ENCODE measurements around the gene NPAT.
A peak's percentile ranks its signal among the peaks of the same experiment; 100 is the strongest.

Gene NPAT

DNA sequence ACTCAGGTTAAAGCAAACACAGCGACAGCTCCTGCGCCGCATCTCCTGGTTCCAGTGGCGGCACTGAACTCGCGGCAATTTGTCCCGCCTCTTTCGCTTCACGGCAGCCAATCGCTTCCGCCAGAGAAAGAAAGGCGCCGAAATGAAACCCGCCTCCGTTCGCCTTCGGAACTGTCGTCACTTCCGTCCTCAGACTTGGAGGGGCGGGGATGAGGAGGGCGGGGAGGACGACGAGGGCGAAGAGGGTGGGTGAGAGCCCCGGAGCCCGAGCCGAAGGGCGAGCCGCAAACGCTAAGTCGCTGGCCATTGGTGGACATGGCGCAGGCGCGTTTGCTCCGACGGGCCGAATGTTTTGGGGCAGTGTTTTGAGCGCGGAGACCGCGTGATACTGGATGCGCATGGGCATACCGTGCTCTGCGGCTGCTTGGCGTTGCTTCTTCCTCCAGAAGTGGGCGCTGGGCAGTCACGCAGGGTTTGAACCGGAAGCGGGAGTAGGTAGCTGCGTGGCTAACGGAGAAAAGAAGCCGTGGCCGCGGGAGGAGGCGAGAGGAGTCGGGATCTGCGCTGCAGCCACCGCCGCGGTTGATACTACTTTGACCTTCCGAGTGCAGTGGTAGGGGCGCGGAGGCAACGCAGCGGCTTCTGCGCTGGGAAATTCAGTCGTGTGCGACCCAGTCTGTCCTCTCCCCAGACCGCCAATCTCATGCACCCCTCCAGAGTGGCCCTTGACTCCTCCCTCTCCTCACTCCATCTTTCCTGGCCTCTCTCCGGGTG, at the start of gene NPAT, which contains the start of gene ATM:
Gene NPAT, minus strand, starts transcription at position 65 of the 774 bp plus-strand sequence. CDS start 102 bp downstream, outside the sequence.
Gene ATM, plus strand, starts transcription at position 494 of the 774 bp plus-strand sequence. CDS start 4,558 bp downstream, outside the sequence.
- DNase-seq: peak; percentile 97 to 98

GRCh38 chr11:108269583-108269982, 47.1 kb upstream of the NPAT start:
- DNase-seq: no peak

DNA sequence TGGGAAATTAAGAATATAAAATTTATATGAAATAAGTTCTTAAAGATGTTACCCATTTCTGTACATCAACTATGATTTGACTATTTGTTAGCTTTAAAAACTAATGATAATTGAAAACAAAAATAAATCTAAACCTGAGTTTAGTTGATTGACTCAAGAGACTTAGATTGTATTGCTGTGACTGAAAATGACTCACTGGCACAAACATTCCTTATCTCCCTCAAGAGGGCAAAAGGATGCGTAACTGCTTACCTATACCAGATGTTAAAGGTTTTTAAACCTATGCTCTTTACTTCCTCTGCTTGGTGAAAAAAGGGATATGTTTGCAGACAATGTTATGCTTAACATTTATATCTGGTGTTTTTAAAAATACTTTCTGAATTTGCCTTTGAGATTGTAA, 30.7 kb upstream of the NPAT start:
- no peak for DNase-seq

GRCh38 chr11:108246885-108247284, 24.4 kb upstream of the NPAT start:
- DNase-seq: no peak

GRCh38 chr11:108246308-108246707, 23.9 kb upstream of the NPAT start:
- no peak for DNase-seq

DNA sequence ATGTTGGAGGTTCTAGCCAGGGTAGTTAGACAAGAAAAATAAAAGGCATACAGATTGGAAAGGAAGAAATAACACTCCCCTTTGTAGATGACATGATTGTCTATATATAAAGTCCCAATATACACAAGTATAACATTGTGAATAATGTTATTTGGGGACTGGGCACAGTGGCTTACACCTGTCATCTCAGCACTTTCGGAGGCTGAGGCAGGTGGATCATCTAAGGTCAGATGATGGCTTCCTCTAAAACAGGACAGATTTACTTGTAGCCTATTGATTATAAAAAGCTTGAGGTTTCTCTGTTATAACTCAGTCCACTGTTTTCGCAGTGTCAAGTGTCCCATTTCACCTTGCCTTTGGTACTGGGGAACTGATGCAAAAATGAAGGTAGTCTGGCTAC, 20.0 kb upstream of the NPAT start:
- no peak for DNase-seq

DNA sequence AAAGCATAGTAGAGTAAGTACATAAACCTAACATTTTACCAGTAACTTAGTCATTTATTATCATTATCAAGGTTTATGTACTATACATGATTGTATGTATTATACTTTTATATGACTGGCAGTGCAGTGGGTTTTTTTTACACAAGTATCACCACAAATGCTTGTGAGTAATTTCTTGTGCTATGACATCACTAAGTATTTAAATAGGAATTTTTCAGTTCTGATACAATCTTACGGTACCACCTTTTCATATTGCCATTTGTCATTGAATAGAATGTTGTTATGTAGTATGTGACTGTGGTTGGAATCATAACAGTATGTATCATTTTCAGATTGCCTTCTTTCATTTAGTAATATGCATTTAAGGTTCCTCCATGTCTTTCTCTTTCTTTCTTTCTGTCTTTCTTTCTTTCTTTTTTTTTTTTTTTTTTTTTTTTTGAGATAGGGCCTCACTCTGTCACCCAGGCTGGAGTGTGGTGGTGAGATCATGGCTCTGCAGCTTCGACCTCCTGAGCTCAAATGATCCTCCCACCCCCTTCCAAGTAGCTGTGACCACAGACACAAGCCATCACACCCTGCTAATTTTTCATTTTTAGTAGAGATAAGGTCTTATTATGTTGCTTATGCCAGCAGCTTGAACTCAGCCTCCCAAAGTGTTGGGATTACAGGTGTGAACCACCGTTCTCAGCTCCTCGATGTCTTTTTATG, 19.0 kb upstream of the NPAT start:
- DNase-seq: peak; percentile 40 to 63

- DNase-seq: no peak
Measured at GRCh38 chr11:108239076-108239475, 16.6 kb upstream of the NPAT start.

GRCh38 chr11:108237058-108237481, 14.6 kb upstream of the NPAT start:
- no peak for DNase-seq

GRCh38 chr11:108235633-108236032, 13.2 kb upstream of the NPAT start:
- DNase-seq: no peak

DNA sequence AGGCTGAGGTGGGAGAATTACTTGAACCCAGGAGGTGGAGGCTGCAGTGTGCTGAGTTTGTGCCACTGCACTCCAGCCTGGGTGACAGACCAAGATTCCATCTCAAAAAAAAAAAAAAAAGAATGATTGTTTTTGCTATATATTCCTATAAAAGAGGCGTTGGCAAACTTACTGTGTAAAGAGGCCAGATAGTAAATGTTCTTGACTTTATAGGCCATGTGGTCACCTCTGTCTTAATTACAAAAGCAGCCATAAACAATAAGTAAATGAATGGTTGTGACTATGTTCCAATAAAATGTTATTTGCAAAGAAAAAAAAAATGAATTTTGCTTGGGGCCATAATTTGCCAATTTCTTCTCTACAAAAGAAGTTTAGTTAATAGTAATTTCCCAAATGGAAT, 12.8 kb upstream of the NPAT start:
- DNase-seq: no peak

GRCh38 chr11:108233277-108233945, 11.0 kb upstream of the NPAT start:
- DNase-seq: no peak

DNA sequence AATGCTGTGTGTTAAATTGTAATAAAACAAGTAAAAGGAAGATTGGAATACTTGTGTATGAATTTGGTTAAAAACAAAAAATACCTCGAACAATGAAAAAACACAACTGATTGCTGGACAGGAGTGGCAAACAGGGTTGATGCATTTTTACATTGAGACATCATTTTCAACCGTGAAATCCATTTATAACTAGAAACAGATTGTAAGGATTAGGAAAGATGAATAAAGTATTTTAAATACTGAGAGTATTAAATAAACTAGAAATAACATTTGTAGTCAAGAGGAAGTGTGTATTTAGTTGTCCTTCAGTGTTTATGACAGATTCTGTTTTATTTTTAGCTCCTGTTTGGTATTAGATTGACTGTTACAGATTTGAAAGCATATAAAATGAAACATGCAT, 5.8 kb upstream of the NPAT start:
- DNase-seq: no peak

DNA sequence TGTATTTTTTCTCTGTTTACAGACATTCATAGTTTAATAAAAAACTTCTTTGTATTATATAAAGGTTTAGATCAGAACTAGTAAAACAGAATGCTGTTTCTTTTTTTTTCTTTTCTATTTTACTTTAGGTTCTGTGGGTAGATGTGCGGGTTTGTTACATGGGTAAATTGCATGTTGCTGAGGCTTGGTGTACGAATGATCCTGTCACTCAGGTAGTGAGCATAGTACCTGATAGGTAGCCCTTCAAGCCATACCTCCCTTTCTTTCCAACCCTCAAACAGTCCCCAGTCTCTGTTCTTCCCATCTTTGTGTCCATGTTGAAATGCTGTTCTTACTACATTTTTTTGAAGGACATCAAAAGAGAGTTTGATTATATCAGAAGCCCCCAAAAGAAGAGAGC, 3.6 kb upstream of the NPAT start:
- DNase-seq: no peak

DNA sequence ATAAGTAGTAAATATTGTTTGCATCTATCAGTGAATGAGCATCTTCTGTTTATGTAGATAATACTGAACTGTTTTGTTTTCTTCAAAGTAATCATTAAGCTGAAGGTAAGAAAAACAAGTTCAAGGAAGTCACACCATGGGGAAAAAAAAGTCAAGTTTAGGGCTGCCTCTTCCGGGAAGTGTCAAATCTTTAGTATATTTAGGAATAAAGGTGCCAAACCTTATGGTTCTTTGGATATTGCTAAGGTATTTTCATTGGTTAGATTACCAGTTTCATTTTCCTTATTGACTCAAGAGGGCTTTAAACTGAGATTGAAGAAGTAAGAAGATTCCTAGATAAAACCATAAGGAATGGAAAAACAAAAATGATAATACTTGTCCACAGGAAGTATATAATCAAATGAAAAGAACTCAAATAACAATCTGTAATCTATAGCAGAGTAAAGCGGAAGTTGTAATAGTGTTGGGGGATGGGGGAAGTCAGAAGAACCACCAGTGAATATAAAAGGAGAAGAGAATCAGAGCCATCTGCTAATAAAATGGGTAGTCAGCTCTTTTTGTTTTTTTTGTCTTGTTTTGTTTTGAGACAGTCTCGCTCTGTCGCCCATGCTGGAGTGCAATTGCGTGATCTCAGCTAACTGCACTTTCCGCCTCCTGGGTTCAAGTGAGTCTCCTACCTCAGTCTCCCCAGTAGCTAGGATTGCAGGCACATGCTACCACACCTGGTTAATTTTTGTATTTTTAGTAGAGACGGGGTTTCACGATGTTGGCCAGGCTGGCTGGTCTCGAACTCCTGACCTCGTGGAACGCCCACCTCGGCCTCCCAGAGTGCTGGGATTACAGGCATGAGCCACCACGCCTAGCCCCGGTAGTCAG, 2.7 kb upstream of the NPAT start:
- DNase-seq: peak; percentile 59 to 60

GRCh38 chr11:108224366-108224765, 1.9 kb upstream of the NPAT start:
- DNase-seq: no peak

DNA sequence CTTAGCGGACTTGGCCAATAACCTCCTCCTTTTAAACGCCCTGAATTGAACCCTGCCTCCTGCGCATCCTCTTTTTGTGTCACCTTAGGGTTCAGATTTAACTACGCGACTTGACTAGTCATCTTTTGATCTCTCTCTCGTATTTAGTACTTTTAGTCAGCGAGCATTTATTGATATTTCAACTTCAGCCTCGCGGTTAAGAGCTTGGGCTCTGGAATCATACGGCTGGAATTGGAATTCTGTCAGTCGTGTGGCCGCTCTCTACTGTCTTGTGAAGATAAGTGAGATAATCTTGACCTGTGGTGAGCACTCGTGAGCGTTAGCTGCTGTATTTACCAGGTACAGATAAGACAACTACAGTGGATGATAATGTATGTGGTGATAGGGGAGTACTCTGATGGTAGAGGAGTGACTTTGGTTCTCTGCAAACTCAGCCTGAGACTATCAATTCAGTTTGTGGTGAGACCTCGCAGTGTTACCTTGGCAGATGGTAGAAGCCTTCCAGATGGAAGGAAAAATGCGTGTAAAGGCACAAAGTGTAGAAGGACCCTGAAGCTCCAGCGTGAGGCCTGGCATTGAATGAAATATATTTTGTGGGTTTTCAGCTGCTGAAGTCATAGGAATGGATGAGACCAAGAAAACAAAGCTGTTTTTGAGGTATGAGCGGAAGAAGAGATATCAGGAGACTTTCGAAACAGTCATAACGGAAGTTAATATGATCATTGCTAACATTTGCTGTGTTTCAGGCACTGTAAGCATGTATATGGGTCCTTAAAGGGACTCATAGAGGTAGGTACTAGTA, 1.1 kb upstream of the NPAT start:
- DNase-seq: peak; percentile 68 to 71

GRCh38 chr11:108221911-108222573, 396 bp downstream of the NPAT start:
- no peak for DNase-seq

DNA sequence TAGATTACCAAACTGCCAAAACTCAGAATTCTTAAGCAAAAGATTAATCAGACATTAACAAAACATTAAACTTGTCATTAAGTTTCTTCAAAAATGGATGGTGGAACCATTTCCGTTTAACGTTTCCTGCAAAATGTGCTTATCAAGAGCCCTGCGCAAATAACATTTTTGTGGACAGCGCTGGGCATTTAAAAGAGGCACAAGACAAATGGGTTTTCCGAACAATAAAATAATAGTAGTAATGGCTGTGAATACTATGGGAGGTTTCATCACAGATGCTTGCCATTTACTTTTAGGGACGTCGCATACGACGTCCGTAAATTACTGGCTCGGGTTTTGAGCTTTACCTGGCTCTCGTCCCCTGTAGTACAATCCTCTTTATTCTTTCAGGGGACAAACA, 1.1 kb downstream of the NPAT start:
- no peak for DNase-seq

- no peak for DNase-seq
Measured at GRCh38 chr11:108220721-108221336, 1.6 kb downstream of the NPAT start.

Measured in activated T-cell treated with anti-CD3 and anti-CD28 coated beads, Interleukin-2, amount 50 U/mL, for 48 hours (primary cell).